ENCODE data around the gene HPDL.

Gene HPDL

DNA sequence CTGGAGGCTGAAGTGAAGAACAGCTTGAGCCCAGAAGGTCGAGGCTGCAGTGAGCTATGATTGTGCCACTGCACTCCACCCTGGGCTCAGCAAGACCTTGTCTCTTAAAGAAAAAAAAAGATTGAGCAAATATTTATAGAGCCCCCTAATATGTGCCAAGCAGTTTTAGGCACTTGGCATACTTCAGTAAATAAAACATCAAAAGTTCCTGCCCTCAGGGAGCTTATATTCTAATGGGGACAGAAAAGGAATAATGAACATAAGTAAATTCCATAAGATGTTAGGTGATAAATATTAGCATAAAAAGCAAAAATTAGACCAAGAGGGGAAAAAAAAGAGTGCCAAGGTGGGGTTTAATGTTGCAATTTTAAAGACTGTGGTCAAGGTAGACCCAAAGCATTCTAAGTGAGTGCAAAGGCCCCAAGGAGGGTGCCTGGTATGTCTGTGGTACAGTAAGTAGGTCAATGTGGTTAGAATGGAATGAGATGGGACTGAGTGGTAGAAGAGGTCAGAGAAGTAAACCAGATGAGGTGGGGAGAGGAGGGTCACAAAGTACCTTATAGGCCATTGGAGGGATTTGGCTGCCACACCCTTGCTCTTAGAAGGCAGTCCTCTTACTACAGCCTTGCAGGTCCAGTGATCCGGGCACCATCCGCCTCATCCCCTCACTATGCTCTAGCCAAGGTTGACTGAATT lies 11.1 kb downstream of the HPDL start:
- peaks cover 11 to 26% of the 10 kb centered on the region in 2 donors for H3K36me3 ChIP-seq (ENCODE audit: control insufficient read depth in 2 of 2, insufficient read depth in 2 of 2, low read length in 2 of 2)
- H3K9me3 ChIP-seq (ENCODE audit: control insufficient read depth in 2 of 2, low read length in 2 of 2) = no peaks in the 10 kb centered on the region
- no peak overlapping the region for H3K9ac ChIP-seq (ENCODE audit: low read depth in 1 of 2, low read length in 2 of 2)
- H3K27ac ChIP-seq (ENCODE audit: low read depth in 2 of 2, low read length in 2 of 2) = peak overlapping the region; percentile 4 to 99
- H3K4me1 ChIP-seq (ENCODE audit: control insufficient read depth in 2 of 2, insufficient read depth in 2 of 2, low read length in 2 of 2) = peaks cover 39 to 42% of the 10 kb centered on the region in 2 donors
- no peak overlapping the region for H3K4me3 ChIP-seq (ENCODE audit: low read length in 2 of 2)
- no peaks in the 10 kb centered on the region for H3K27me3 ChIP-seq (ENCODE audit: control insufficient read depth in 2 of 2, insufficient read depth in 2 of 2, low read length in 2 of 2)

DNA sequence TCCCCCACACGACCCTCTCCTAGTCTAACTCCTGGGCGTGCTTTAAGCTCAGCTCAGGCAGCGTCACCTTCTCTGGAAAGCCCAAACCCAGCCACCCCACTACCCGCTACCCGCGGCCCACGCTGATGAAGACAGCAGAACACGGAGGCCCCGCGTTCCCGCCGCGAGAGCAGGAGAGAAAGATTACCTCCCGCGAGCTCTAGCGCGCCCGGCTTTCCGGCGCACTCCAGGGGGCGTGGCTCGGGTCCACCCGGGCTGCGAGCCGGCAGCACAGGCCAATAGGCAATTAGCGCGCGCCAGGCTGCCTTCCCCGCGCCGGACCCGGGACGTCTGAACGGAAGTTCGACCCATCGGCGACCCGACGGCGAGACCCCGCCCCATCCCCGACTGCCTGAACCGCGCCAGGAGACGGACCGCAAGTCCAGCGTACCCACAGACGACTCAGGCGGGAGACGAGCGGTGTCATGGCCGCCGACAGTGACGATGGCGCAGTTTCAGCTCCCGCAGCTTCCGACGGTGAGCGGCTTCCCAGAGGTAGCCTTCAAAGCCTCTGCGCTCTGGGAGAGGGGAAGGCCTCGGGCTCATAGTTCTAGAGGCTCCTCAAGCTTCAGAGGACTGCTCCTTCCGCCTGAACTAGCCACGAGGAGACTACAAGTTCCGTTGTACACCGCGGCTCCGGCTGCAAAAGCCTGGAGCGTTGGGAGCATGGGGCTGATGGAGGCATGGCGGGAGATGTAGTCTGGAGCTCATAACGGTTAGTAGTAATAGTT lies 13.3 kb downstream of the HPDL start, which contains the start of the genes MUTYH and TOE1:
TSS of gene MUTYH (minus strand) at position 652 of the 770 bp plus-strand sequence. CDS start 5,935 bp downstream, outside the sequence.
TSS of gene TOE1 (plus strand) at position 382 of the 770 bp plus-strand sequence. CDS start at position 465, 83 bp downstream.
- Histone ChIP-seq H3K9ac (ENCODE audit: low read depth in 1 of 2, low read length in 2 of 2) (peak within 1 kb of the TSS; percentile 87 to 99), H3K36me3 (ENCODE audit: control insufficient read depth in 2 of 2, insufficient read depth in 2 of 2, low read length in 2 of 2) (peaks cover 31% of the 10 kb centered on the region in 2 donors), H3K27me3 (ENCODE audit: control insufficient read depth in 2 of 2, insufficient read depth in 2 of 2, low read length in 2 of 2) (no peaks in the 10 kb centered on the region), H3K4me3 (ENCODE audit: low read length in 2 of 2) (peak within 1 kb of the TSS; percentile 89 to 97), H3K27ac (ENCODE audit: low read depth in 2 of 2, low read length in 2 of 2) (peak within 1 kb of the TSS; percentile 99), H3K9me3 (ENCODE audit: control insufficient read depth in 2 of 2, low read length in 2 of 2) (no peaks in the 10 kb centered on the region), H3K4me1 (ENCODE audit: control insufficient read depth in 2 of 2, insufficient read depth in 2 of 2, low read length in 2 of 2) (peaks cover 30 to 31% of the 10 kb centered on the region in 2 donors)

DNA sequence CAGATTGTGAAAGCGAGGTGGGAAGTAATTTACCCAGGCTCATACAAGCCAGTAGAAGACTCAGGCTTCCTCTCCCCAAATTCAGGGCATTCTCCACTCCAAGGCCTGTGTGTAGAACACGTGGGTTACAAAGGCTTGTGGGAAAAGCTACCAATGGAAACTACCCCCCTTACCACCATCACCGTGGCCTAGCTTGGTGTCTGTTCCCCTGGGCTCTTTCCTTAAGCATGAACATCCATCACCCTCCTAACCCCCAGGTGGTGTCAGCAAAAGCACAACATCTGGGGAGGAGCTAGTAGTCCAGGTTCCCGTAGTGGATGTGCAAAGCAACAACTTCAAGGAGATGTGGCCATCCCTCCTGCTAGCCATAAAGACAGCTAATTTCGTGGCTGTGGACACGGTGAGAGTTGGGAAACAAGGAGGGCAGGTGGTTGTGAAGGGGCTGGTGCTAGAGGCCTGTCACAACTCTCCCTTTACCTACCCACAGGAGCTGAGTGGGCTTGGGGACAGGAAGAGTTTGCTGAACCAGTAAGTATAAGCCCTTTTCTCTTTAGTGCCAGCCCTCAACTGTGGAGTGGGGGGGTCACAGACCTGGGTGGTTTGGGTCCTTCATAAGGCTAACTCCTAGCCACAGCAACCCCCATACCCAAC lies 14.2 kb downstream of the HPDL start:
- Histone ChIP-seq H3K4me1 (ENCODE audit: control insufficient read depth in 2 of 2, insufficient read depth in 2 of 2, low read length in 2 of 2) (peaks cover 23 to 25% of the 10 kb centered on the region in 2 donors), H3K9ac (ENCODE audit: low read depth in 1 of 2, low read length in 2 of 2) (peak overlapping the region; percentile 87 to 99), H3K4me3 (ENCODE audit: low read length in 2 of 2) (peak overlapping the region; percentile 89 to 97), H3K27me3 (ENCODE audit: control insufficient read depth in 2 of 2, insufficient read depth in 2 of 2, low read length in 2 of 2) (no peaks in the 10 kb centered on the region), H3K27ac (ENCODE audit: low read depth in 2 of 2, low read length in 2 of 2) (peak overlapping the region; percentile 99), H3K36me3 (ENCODE audit: control insufficient read depth in 2 of 2, insufficient read depth in 2 of 2, low read length in 2 of 2) (peaks cover 39 to 40% of the 10 kb centered on the region in 2 donors), H3K9me3 (ENCODE audit: control insufficient read depth in 2 of 2, low read length in 2 of 2) (no peaks in the 10 kb centered on the region)

DNA sequence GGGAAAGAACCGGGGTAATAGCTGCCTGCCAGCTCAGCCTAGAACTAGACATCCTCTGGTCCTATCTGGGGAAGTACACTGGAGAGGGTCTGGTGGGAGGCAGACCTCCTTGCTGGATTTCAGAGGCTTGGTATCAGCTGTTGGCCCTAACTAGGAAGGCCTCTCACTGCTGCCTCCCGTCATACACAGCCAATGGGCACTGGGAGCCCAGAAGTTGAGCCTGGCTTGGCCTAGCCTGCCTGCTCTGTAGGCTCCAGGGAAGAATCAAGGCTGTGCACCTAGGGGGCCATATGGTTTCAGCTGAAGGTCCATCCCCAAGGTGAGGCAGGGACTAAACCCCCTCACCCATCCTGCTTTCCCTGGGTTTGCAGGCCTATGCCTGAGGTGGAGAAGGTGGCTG lies 17.8 kb downstream of the HPDL start:
- no peaks in the 10 kb centered on the region for H3K27me3 ChIP-seq (ENCODE audit: control insufficient read depth in 2 of 2, insufficient read depth in 2 of 2, low read length in 2 of 2)
- no peak overlapping the region for H3K4me3 ChIP-seq (ENCODE audit: low read length in 2 of 2)
- H3K4me1 ChIP-seq (ENCODE audit: control insufficient read depth in 2 of 2, insufficient read depth in 2 of 2, low read length in 2 of 2) = peaks cover 14% of the 10 kb centered on the region in 2 donors
- peaks cover 42 to 48% of the 10 kb centered on the region in 2 donors for H3K36me3 ChIP-seq (ENCODE audit: control insufficient read depth in 2 of 2, insufficient read depth in 2 of 2, low read length in 2 of 2)
- no peaks in the 10 kb centered on the region for H3K9me3 ChIP-seq (ENCODE audit: control insufficient read depth in 2 of 2, low read length in 2 of 2)
- H3K9ac ChIP-seq (ENCODE audit: low read depth in 1 of 2, low read length in 2 of 2) = no peak overlapping the region
- H3K27ac ChIP-seq (ENCODE audit: low read depth in 2 of 2, low read length in 2 of 2) = no peak overlapping the region

DNA sequence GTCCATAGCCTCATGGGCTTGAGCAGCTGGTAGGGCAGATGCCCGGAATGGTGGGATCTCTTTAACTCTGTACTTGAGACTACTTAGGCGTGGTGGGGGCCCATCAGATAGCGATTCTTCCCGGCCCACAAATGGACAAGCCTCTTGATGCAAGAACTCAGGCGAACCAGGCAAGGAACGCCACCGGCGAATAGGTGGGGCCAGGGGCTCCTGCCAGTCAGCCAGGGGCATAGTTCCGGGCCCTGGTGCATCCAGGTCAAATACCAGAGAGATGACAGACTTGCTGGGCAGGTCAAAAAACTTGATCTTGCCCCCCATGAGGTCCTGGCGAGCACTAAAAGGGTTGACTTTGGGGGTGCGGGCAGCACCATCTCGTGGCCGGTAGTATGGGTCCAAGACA lies 18.3 kb downstream of the HPDL start:
- Histone ChIP-seq H3K4me1 (ENCODE audit: control insufficient read depth in 2 of 2, insufficient read depth in 2 of 2, low read length in 2 of 2) (peaks cover 14% of the 10 kb centered on the region in 2 donors), H3K9me3 (ENCODE audit: control insufficient read depth in 2 of 2, low read length in 2 of 2) (no peaks in the 10 kb centered on the region), H3K36me3 (ENCODE audit: control insufficient read depth in 2 of 2, insufficient read depth in 2 of 2, low read length in 2 of 2) (peaks cover 42 to 48% of the 10 kb centered on the region in 2 donors), H3K4me3 (ENCODE audit: low read length in 2 of 2) (no peak overlapping the region), H3K27ac (ENCODE audit: low read depth in 2 of 2, low read length in 2 of 2) (no peak overlapping the region), H3K27me3 (ENCODE audit: control insufficient read depth in 2 of 2, insufficient read depth in 2 of 2, low read length in 2 of 2) (no peaks in the 10 kb centered on the region), H3K9ac (ENCODE audit: low read depth in 1 of 2, low read length in 2 of 2) (no peak overlapping the region)

DNA sequence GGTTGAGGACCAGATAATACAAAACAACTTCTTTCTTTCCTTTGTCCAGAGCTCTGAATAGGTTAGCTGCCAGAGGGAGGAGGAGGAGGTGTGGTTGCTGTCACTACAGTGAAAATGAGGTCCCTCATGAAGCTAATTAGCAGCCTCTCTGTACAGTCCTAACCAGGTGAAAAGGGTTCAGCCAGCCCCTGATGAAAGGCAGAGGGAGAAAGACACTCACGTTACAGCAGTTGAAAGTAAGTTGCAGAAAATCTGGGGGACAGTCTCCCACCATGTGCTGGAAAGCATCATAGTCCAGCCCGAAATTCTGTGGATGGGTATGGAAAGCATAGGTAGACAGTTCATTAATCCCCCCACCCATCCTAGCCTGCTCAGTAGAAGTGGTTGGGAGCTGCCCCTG lies 19.8 kb downstream of the HPDL start:
- H3K36me3 ChIP-seq (ENCODE audit: control insufficient read depth in 2 of 2, insufficient read depth in 2 of 2, low read length in 2 of 2) = peaks cover 42 to 48% of the 10 kb centered on the region in 2 donors
- no peak overlapping the region for H3K4me3 ChIP-seq (ENCODE audit: low read length in 2 of 2)
- H3K9ac ChIP-seq (ENCODE audit: low read depth in 1 of 2, low read length in 2 of 2) = no peak overlapping the region

DNA sequence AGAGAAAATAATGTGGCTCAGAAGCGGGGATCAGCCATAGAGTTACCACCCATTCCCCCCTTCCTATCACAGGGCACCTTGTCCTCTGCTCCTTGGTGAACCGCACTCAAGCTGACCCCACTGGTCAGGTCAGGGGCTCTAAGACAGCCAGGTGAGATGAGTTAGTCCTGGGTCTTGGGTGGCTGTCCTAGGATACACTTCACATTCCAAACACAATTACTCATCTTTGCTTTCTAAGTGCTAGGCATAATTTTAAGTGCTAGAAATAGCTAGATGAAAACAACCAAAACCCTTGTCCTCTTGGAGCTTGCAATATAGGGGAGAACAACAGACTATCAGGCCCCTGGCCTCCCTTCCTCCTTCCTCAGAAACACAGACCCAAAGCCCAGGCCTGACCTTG lies 21.3 kb downstream of the HPDL start:
- H3K4me1 ChIP-seq (ENCODE audit: control insufficient read depth in 2 of 2, insufficient read depth in 2 of 2, low read length in 2 of 2) = no peaks in the 10 kb centered on the region
- H3K9me3 ChIP-seq (ENCODE audit: control insufficient read depth in 2 of 2, low read length in 2 of 2) = no peaks in the 10 kb centered on the region
- no peaks in the 10 kb centered on the region for H3K27me3 ChIP-seq (ENCODE audit: control insufficient read depth in 2 of 2, insufficient read depth in 2 of 2, low read length in 2 of 2)
- no peak overlapping the region for H3K27ac ChIP-seq (ENCODE audit: low read depth in 2 of 2, low read length in 2 of 2)
- H3K36me3 ChIP-seq (ENCODE audit: control insufficient read depth in 2 of 2, insufficient read depth in 2 of 2, low read length in 2 of 2) = peaks cover 28 to 34% of the 10 kb centered on the region in 2 donors
- no peak overlapping the region for H3K9ac ChIP-seq (ENCODE audit: low read depth in 1 of 2, low read length in 2 of 2)
- H3K4me3 ChIP-seq (ENCODE audit: low read length in 2 of 2) = no peak overlapping the region

More for the DNA sequence above, 19.8 kb downstream of the HPDL start:
- H3K9me3 ChIP-seq (ENCODE audit: control insufficient read depth in 2 of 2, low read length in 2 of 2) = no peaks in the 10 kb centered on the region
- H3K4me1 ChIP-seq (ENCODE audit: control insufficient read depth in 2 of 2, insufficient read depth in 2 of 2, low read length in 2 of 2) = peaks cover 3% of the 10 kb centered on the region in 2 donors
- H3K27me3 ChIP-seq (ENCODE audit: control insufficient read depth in 2 of 2, insufficient read depth in 2 of 2, low read length in 2 of 2) = no peaks in the 10 kb centered on the region
- no peak overlapping the region for H3K27ac ChIP-seq (ENCODE audit: low read depth in 2 of 2, low read length in 2 of 2)

DNA sequence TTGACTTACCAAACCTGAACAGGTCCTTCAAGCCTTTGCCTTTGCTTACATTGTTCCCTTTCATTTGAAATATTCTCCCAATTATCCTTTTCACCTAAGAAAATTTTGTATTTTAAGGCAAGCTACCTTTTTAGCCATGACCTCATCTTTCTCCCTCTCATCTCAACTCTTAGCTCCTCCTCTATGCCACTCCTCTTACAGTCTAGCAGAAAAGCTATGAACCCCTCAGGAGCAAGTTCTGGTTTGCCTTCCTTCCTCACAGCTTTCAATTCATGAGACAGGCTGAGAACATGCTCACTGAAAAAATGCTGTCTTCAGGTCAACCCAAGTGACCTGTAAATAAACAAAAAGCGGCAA lies 21.9 kb downstream of the HPDL start:
- H3K36me3 ChIP-seq (ENCODE audit: control insufficient read depth in 2 of 2, insufficient read depth in 2 of 2, low read length in 2 of 2) = peaks cover 23 to 28% of the 10 kb centered on the region in 2 donors
- H3K27ac ChIP-seq (ENCODE audit: low read depth in 2 of 2, low read length in 2 of 2) = no peak overlapping the region
- H3K9ac ChIP-seq (ENCODE audit: low read depth in 1 of 2, low read length in 2 of 2) = no peak overlapping the region
- no peaks in the 10 kb centered on the region for H3K27me3 ChIP-seq (ENCODE audit: control insufficient read depth in 2 of 2, insufficient read depth in 2 of 2, low read length in 2 of 2)
- no peaks in the 10 kb centered on the region for H3K9me3 ChIP-seq (ENCODE audit: control insufficient read depth in 2 of 2, low read length in 2 of 2)
- H3K4me1 ChIP-seq (ENCODE audit: control insufficient read depth in 2 of 2, insufficient read depth in 2 of 2, low read length in 2 of 2) = no peaks in the 10 kb centered on the region
- H3K4me3 ChIP-seq (ENCODE audit: low read length in 2 of 2) = no peak overlapping the region

DNA sequence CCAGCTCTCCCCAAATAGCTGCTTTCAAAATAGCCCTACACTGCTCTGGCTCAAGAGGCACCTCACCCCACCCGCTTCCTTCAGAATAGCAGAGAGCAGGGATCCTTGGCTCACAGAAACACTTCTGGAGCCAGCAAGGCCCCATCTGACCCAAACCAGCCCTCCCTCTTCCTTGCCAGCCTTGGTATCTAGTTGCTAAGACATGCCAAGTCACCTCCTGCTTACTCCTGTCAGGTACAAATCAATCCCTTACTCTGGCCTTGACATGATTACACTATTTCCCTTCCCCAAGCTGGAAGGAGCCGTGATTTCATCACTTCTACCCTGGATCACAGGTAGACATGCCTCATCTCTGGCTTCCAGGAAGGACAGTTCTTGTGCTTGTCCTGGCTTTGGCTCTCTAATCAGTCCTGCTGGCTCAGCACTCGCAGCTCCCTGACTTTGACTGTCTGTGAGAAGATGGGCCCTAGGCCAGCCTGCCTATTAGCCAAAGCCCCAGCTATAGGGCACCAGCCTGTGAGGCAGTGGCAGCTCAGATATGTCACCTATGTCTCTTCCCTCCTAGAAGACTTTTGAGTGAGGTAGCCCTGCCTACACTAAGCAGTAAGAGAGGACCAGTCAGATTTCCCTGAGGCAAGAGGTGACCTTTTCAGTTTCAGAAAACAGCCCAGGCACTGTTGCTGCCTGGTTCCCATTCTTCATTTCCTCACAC lies 22.4 kb downstream of the HPDL start:
- Histone ChIP-seq H3K9me3 (ENCODE audit: control insufficient read depth in 2 of 2, low read length in 2 of 2) (no peaks in the 10 kb centered on the region), H3K4me1 (ENCODE audit: control insufficient read depth in 2 of 2, insufficient read depth in 2 of 2, low read length in 2 of 2) (no peaks in the 10 kb centered on the region), H3K4me3 (ENCODE audit: low read length in 2 of 2) (no peak overlapping the region), H3K27ac (ENCODE audit: low read depth in 2 of 2, low read length in 2 of 2) (no peak overlapping the region), H3K27me3 (ENCODE audit: control insufficient read depth in 2 of 2, insufficient read depth in 2 of 2, low read length in 2 of 2) (no peaks in the 10 kb centered on the region), H3K9ac (ENCODE audit: low read depth in 1 of 2, low read length in 2 of 2) (no peak overlapping the region), H3K36me3 (ENCODE audit: control insufficient read depth in 2 of 2, insufficient read depth in 2 of 2, low read length in 2 of 2) (peaks cover 23 to 24% of the 10 kb centered on the region in 2 donors)
